ENCODE measurements around the gene ITGA2. TPM values are rescaled to one million over a fixed set of nuclear protein-coding genes. Genes with fewer than 3 reads are reported as not detected.

ITGA2 gene
- total and polyA plus RNA-seq, 2 donors: 3.5 to 4.1 TPM

DNA sequence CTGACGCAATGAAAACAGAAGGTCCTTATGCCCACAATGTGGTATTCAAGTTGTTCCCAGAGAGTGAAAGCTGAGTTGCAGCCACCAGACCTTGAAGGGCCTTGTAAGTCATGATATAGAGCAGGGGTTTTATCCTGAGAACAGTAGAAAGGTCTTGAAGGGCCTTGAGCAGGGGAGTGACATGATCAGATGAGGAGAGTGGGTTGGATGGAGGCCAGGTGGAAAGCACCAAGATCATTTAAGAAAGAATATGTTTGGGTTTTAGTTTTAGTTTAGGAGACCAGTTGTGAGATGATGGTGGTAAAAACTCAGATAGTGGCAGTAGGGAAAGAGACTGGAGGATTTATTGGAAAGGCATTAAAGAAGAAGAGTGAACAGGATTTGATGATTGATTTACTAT, 5.9 kb downstream of the ITGA2 start:
- H3K27ac ChIP-seq (ENCODE audit: low read depth in 1 of 2, low read length in 1 of 2): no peak overlapping the region
- no peak for DNase-seq (ENCODE audit: low read depth in 6 of 9, low spot score in 9 of 9)
- H3K36me3 ChIP-seq (ENCODE audit: control insufficient read depth in 2 of 2, insufficient read depth in 2 of 2, low read length in 1 of 2): no peaks in the 10 kb centered on the region
- no peaks in the 10 kb centered on the region for H3K9me3 ChIP-seq (ENCODE audit: control insufficient read depth in 2 of 2, insufficient read depth in 1 of 2, low read length in 1 of 2)
- 98% methylated on average over 1 of the region's 1 CpG for WGBS
- no peak overlapping the region for H3K4me3 ChIP-seq (ENCODE audit: low read length in 2 of 2)
- peaks cover 0 to 1% of the 10 kb centered on the region in 2 donors for H3K4me1 ChIP-seq (ENCODE audit: control insufficient read depth in 2 of 2, insufficient read depth in 2 of 2, low read length in 2 of 2)
- peaks cover 0 to 17% of the 10 kb centered on the region in 2 donors for H3K27me3 ChIP-seq (ENCODE audit: control insufficient read depth in 2 of 2, insufficient read depth in 1 of 2, low read length in 1 of 2)

GRCh38 chr5:52995914-52996313, 6.8 kb downstream of the ITGA2 start:
- DNase-seq (ENCODE audit: low read depth in 6 of 9, low spot score in 9 of 9): no peak
- WGBS: 94% methylated on average over 1 of the region's 1 CpG
- H3K4me1 ChIP-seq (ENCODE audit: control insufficient read depth in 2 of 2, insufficient read depth in 2 of 2, low read length in 2 of 2): no peaks in the 10 kb centered on the region
- H3K27ac ChIP-seq (ENCODE audit: low read depth in 1 of 2, low read length in 1 of 2): no peak overlapping the region
- H3K4me3 ChIP-seq (ENCODE audit: low read length in 2 of 2): no peak overlapping the region
- H3K36me3 ChIP-seq (ENCODE audit: control insufficient read depth in 2 of 2, insufficient read depth in 2 of 2, low read length in 1 of 2): no peaks in the 10 kb centered on the region
- no peaks in the 10 kb centered on the region for H3K9me3 ChIP-seq (ENCODE audit: control insufficient read depth in 2 of 2, insufficient read depth in 1 of 2, low read length in 1 of 2)
- peaks cover 0 to 9% of the 10 kb centered on the region in 2 donors for H3K27me3 ChIP-seq (ENCODE audit: control insufficient read depth in 2 of 2, insufficient read depth in 1 of 2, low read length in 1 of 2)

DNA sequence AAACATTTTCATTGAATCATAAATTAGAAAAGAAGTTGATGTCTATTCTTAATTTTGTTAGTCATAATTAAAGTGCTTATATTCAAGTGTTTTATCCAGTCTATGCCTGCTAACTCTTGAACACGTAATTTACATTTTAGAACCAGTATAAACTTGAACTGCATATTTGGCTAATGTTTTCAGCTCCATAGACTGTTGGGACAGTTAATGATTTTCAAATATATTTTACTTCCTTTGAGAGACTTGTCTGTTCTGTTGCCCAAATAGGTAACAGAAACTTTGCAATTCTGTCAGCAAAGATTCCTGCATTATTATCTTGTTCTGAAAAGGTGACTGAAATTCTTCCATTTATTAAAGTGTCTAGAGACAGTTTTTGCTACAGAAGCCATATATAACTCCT, 7.8 kb downstream of the ITGA2 start:
- no peaks in the 10 kb centered on the region for H3K9me3 ChIP-seq (ENCODE audit: control insufficient read depth in 2 of 2, insufficient read depth in 1 of 2, low read length in 1 of 2)
- H3K36me3 ChIP-seq (ENCODE audit: control insufficient read depth in 2 of 2, insufficient read depth in 2 of 2, low read length in 1 of 2): no peaks in the 10 kb centered on the region
- peaks cover 0 to 3% of the 10 kb centered on the region in 2 donors for H3K27me3 ChIP-seq (ENCODE audit: control insufficient read depth in 2 of 2, insufficient read depth in 1 of 2, low read length in 1 of 2)
- H3K4me3 ChIP-seq (ENCODE audit: low read length in 2 of 2): no peak overlapping the region
- no peaks in the 10 kb centered on the region for H3K4me1 ChIP-seq (ENCODE audit: control insufficient read depth in 2 of 2, insufficient read depth in 2 of 2, low read length in 2 of 2)
- WGBS: 93% methylated on average over 1 of the region's 1 CpG
- no peak for DNase-seq (ENCODE audit: low read depth in 6 of 9, low spot score in 9 of 9)
- no peak overlapping the region for H3K27ac ChIP-seq (ENCODE audit: low read depth in 1 of 2, low read length in 1 of 2)

DNA sequence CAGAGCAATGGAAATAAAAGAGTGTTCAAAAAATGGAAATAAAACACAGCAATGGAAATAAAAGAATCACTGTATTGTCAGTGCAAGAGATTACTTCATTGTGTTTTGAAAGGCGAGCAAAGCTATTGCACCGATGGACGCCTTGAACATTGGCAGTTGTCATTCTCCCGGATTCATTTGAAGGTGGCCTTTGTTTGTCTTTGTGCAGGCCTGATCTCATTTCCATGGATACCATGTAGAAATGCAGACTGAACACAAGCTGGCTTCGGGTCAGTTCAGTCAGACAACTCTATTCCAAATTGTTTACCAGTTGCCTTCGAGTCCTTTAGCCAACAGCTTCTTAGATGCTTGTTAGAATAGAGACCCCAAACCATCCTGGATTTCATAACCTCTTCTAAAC, 8.3 kb downstream of the ITGA2 start:
- Histone ChIP-seq H3K4me1 (ENCODE audit: control insufficient read depth in 2 of 2, insufficient read depth in 2 of 2, low read length in 2 of 2) (no peaks in the 10 kb centered on the region), H3K27ac (ENCODE audit: low read depth in 1 of 2, low read length in 1 of 2) (no peak overlapping the region), H3K27me3 (ENCODE audit: control insufficient read depth in 2 of 2, insufficient read depth in 1 of 2, low read length in 1 of 2) (no peaks in the 10 kb centered on the region), H3K36me3 (ENCODE audit: control insufficient read depth in 2 of 2, insufficient read depth in 2 of 2, low read length in 1 of 2) (no peaks in the 10 kb centered on the region), H3K4me3 (ENCODE audit: low read length in 2 of 2) (no peak overlapping the region), H3K9me3 (ENCODE audit: control insufficient read depth in 2 of 2, insufficient read depth in 1 of 2, low read length in 1 of 2) (no peaks in the 10 kb centered on the region)
- 95% methylated on average over 6 of the region's 6 CpGs for WGBS
- DNase-seq (ENCODE audit: low read depth in 6 of 9, low spot score in 9 of 9): no peak

DNA sequence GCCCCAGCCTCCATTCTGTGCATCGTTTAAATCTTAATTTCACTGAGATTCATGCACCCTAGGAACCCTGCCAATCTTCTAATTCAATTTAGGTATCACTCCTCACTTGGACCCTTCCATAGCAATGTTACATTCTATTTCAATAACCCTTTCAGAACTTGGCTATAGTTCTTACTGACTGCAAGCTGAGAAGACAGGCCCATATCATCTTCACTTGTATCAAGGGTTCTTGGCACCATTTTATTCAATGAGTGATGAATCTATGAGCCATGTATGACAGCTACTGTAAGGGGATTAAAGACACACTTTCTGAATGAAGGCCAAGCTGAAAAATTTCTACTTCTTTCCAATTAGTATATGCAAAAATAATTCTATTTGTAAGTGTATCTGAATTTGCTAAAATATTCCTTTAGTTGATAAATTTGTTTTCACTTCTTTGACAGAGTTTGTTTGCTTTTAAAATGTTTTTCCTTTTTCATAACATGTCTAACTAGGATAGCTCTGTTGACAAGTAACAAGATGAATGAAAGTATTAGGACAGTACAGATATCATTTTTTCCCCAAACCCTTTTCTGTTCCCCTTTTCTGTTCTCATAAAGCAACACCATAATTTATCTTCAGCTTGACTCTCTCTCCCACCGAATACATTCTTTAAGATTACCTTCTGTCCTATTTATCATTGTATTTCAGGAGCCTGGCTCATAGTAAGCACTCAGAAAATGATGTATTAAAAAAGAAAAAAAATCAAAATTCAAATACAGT, 9.6 kb downstream of the ITGA2 start:
- Histone ChIP-seq H3K27ac (ENCODE audit: low read depth in 1 of 2, low read length in 1 of 2) (no peak overlapping the region), H3K4me1 (ENCODE audit: control insufficient read depth in 2 of 2, insufficient read depth in 2 of 2, low read length in 2 of 2) (no peaks in the 10 kb centered on the region), H3K36me3 (ENCODE audit: control insufficient read depth in 2 of 2, insufficient read depth in 2 of 2, low read length in 1 of 2) (no peaks in the 10 kb centered on the region), H3K9me3 (ENCODE audit: control insufficient read depth in 2 of 2, insufficient read depth in 1 of 2, low read length in 1 of 2) (no peaks in the 10 kb centered on the region), H3K4me3 (ENCODE audit: low read length in 2 of 2) (no peak overlapping the region), H3K27me3 (ENCODE audit: control insufficient read depth in 2 of 2, insufficient read depth in 1 of 2, low read length in 1 of 2) (no peaks in the 10 kb centered on the region)
- 81% methylated on average over 2 of the region's 2 CpGs for WGBS
- no peak for DNase-seq (ENCODE audit: low read depth in 6 of 9, low spot score in 9 of 9)

DNA sequence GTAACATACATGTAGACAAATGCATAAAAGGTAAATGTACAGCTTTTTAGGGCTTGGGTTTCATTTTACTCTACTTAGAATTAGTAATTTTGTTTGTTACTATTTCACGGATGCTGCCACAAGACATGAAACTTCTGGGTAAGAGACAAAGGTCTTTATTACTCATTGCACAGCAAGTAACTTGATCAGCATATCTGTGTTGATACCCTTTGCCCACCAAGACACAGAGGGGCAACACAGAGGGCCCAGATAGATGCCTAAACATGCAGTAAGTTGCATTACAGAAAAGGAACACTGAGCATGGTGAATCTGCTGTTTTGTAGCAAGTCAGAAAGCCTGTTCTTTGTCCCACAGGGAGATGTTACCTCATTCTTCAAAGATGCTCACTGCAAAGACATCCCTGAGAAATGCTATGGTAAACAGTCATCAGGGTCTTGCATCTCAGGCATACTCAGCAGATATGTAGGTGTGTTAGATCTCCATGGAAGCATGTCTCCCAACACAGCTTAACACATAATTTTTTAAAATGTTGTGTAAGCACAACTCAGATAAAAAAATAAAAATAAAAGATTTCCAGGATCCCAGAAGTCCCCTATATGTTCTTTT, 10.3 kb downstream of the ITGA2 start:
- DNase-seq (ENCODE audit: low read depth in 6 of 9, low spot score in 9 of 9): no peak
- no peaks in the 10 kb centered on the region for H3K36me3 ChIP-seq (ENCODE audit: control insufficient read depth in 2 of 2, insufficient read depth in 2 of 2, low read length in 1 of 2)
- H3K9me3 ChIP-seq (ENCODE audit: control insufficient read depth in 2 of 2, insufficient read depth in 1 of 2, low read length in 1 of 2): no peaks in the 10 kb centered on the region
- H3K4me1 ChIP-seq (ENCODE audit: control insufficient read depth in 2 of 2, insufficient read depth in 2 of 2, low read length in 2 of 2): no peaks in the 10 kb centered on the region
- 96% methylated on average over 1 of the region's 1 CpG for WGBS
- H3K27me3 ChIP-seq (ENCODE audit: control insufficient read depth in 2 of 2, insufficient read depth in 1 of 2, low read length in 1 of 2): no peaks in the 10 kb centered on the region
- H3K4me3 ChIP-seq (ENCODE audit: low read length in 2 of 2): no peak overlapping the region
- H3K27ac ChIP-seq (ENCODE audit: low read depth in 1 of 2, low read length in 1 of 2): no peak overlapping the region

DNA sequence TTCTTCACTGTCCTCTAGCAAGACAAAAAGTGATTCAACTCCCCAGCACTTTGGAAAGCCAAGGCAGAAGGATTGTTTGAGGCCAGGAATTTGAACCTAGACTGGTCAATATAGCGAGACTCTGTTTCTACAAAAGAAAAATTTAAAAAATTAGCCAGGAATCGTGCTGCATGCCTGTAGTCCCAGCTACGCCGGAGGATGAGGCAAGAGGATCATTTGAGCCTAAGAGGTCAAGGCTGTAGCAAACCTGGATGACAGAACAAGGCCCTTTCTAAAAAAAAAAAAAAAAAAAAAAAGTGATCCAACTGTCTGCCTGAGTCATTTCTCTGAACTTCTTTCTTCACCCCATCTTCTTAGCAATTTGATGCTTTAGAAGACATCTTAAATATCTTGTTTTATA, 12.4 kb downstream of the ITGA2 start:
- WGBS: 97% methylated on average over 4 of the region's 4 CpGs
- Histone ChIP-seq H3K4me1 (ENCODE audit: control insufficient read depth in 2 of 2, insufficient read depth in 2 of 2, low read length in 2 of 2) (no peaks in the 10 kb centered on the region), H3K27me3 (ENCODE audit: control insufficient read depth in 2 of 2, insufficient read depth in 1 of 2, low read length in 1 of 2) (no peaks in the 10 kb centered on the region), H3K9me3 (ENCODE audit: control insufficient read depth in 2 of 2, insufficient read depth in 1 of 2, low read length in 1 of 2) (no peaks in the 10 kb centered on the region), H3K4me3 (ENCODE audit: low read length in 2 of 2) (no peak overlapping the region), H3K36me3 (ENCODE audit: control insufficient read depth in 2 of 2, insufficient read depth in 2 of 2, low read length in 1 of 2) (no peaks in the 10 kb centered on the region), H3K27ac (ENCODE audit: low read depth in 1 of 2, low read length in 1 of 2) (no peak overlapping the region)
- no peak for DNase-seq (ENCODE audit: low read depth in 6 of 9, low spot score in 9 of 9)

- no peaks in the 10 kb centered on the region for H3K36me3 ChIP-seq (ENCODE audit: control insufficient read depth in 2 of 2, insufficient read depth in 2 of 2, low read length in 1 of 2)
- H3K4me3 ChIP-seq (ENCODE audit: low read length in 2 of 2): no peak overlapping the region
- H3K9me3 ChIP-seq (ENCODE audit: control insufficient read depth in 2 of 2, insufficient read depth in 1 of 2, low read length in 1 of 2): no peaks in the 10 kb centered on the region
- no peak for DNase-seq (ENCODE audit: low read depth in 6 of 9, low spot score in 9 of 9)
- no peaks in the 10 kb centered on the region for H3K4me1 ChIP-seq (ENCODE audit: control insufficient read depth in 2 of 2, insufficient read depth in 2 of 2, low read length in 2 of 2)
- WGBS: 89% methylated on average over 1 of the region's 1 CpG
- H3K27me3 ChIP-seq (ENCODE audit: control insufficient read depth in 2 of 2, insufficient read depth in 1 of 2, low read length in 1 of 2): no peaks in the 10 kb centered on the region
- no peak overlapping the region for H3K27ac ChIP-seq (ENCODE audit: low read depth in 1 of 2, low read length in 1 of 2)
Measured at GRCh38 chr5:53002491-53002890, 13.3 kb downstream of the ITGA2 start.

GRCh38 chr5:53003144-53003543, 14.0 kb downstream of the ITGA2 start:
- H3K36me3 ChIP-seq (ENCODE audit: control insufficient read depth in 2 of 2, insufficient read depth in 2 of 2, low read length in 1 of 2): no peaks in the 10 kb centered on the region
- DNase-seq (ENCODE audit: low read depth in 6 of 9, low spot score in 9 of 9): no peak
- no peak overlapping the region for H3K27ac ChIP-seq (ENCODE audit: low read depth in 1 of 2, low read length in 1 of 2)
- H3K9me3 ChIP-seq (ENCODE audit: control insufficient read depth in 2 of 2, insufficient read depth in 1 of 2, low read length in 1 of 2): no peaks in the 10 kb centered on the region
- no peak overlapping the region for H3K4me3 ChIP-seq (ENCODE audit: low read length in 2 of 2)
- H3K4me1 ChIP-seq (ENCODE audit: control insufficient read depth in 2 of 2, insufficient read depth in 2 of 2, low read length in 2 of 2): no peaks in the 10 kb centered on the region
- no peaks in the 10 kb centered on the region for H3K27me3 ChIP-seq (ENCODE audit: control insufficient read depth in 2 of 2, insufficient read depth in 1 of 2, low read length in 1 of 2)
- WGBS: 98% methylated on average over 1 of the region's 1 CpG

All from thymus (tissue), 11 donors.